ENCODE data around the gene SLC44A3. TPM values are rescaled to one million over a fixed set of nuclear protein-coding genes. Genes with fewer than 3 reads are reported as not detected.

The SLC44A3 gene
- total and polyA plus RNA-seq, 2 of the 4 experiments (the other 2 are of a cell fraction), result 0.31 to 0.54 TPM

GRCh38 chr1:94908965-94909364 lies 88.8 kb downstream of the SLC44A3 start:
- TF ChIP-seq SMC3 (IDR thresholded peaks at IDR 0.05; ENCODE audit: low read depth, low read length), result no peak
- TF ChIP-seq MXI1 (IDR thresholded peaks at IDR 0.05; ENCODE audit: borderline replicate concordance, low read depth, low read length), result no peak
- TF ChIP-seq RAD21 (IDR thresholded peaks at IDR 0.05; ENCODE audit: low read length), result no peak
- TF ChIP-seq NFE2L2 (IDR thresholded peaks at IDR 0.05; ENCODE audit: low read depth, low read length), result no peak
- TF ChIP-seq CHD1 (IDR thresholded peaks at IDR 0.05; ENCODE audit: low read depth, low read length), result no peak
- TF ChIP-seq MAZ (IDR thresholded peaks at IDR 0.05; ENCODE audit: borderline replicate concordance, low read depth, low read length), result no peak
- TF ChIP-seq RFX5 (IDR thresholded peaks at IDR 0.05; ENCODE audit: low read depth, low read length), result no peak
- no peak for TF ChIP-seq BHLHE40 (IDR thresholded peaks at IDR 0.05; ENCODE audit: low read depth, low read length)
- TF ChIP-seq RCOR1 (IDR thresholded peaks at IDR 0.05; ENCODE audit: insufficient replicate concordance, low read length), result no peak
- TF ChIP-seq MAFK (IDR thresholded peaks at IDR 0.05; ENCODE audit: low read depth, low read length), result no peak
- TF ChIP-seq FOS (IDR thresholded peaks at IDR 0.05; ENCODE audit: low read depth, low read length), result no peak
- TF ChIP-seq CEBPB (IDR thresholded peaks at IDR 0.05; ENCODE audit: low read depth, low read length), result no peak
- no peak for TF ChIP-seq POLR2A (IDR thresholded peaks at IDR 0.05; ENCODE audit: low read depth, low read length)
- no peak for TF ChIP-seq ELK1 (IDR thresholded peaks at IDR 0.05; ENCODE audit: borderline replicate concordance, low read depth, low read length)
- TF ChIP-seq USF2 (IDR thresholded peaks at IDR 0.05; ENCODE audit: low read depth, low read length), result no peak
- no peak overlapping the region for H2AK9ac ChIP-seq (replicated peaks; ENCODE audit: low read depth, low read length, poor library complexity)
- no TSS peak for BruUV-seq (replicated peaks)
- ATAC-seq (ENCODE audit: low read depth), result no peak
- no peak overlapping the region for H3K9ac ChIP-seq (ENCODE audit: low read depth, low read length)
- no peak overlapping the region for H4K8ac ChIP-seq (ENCODE audit: low read depth in 2 of 2, low read length in 2 of 2)
- POLR2A ChIA-PET (ENCODE audit: unreplicated experiment), result no interaction called here
- H4K20me1 ChIP-seq (ENCODE audit: insufficient read depth, low read length), result peaks cover 94% of the 10 kb centered on the region
- no peaks in the 10 kb centered on the region for H3K9me3 ChIP-seq (ENCODE audit: control insufficient read depth, insufficient read depth, low read length)
- peaks cover 12% of the 10 kb centered on the region for H3K36me3 ChIP-seq (ENCODE audit: control insufficient read depth, insufficient read depth, low read length)
- H3K27me3 ChIP-seq (ENCODE audit: control insufficient read depth, insufficient read depth, low read length), result no peaks in the 10 kb centered on the region
- no peak overlapping the region for H3K14ac ChIP-seq (replicated peaks; ENCODE audit: low read depth, low read length)
- no peak overlapping the region for H4K5ac ChIP-seq (ENCODE audit: low read depth, low read length)
- H2AK5ac ChIP-seq (ENCODE audit: low read depth, low read length), result no peak overlapping the region
- no peak for DNase-seq
- CTCF ChIA-PET, result no interaction called here
- no peak overlapping the region for H2BK5ac ChIP-seq (ENCODE audit: low read depth, low read length, poor library complexity, severe bottlenecking)
- in situ Hi-C loops (cut with MboI; ENCODE audit: low sequenced_read_pairs), result loop anchor here (5.0 kb wide), 1 partner anchor 52 kb away; no protein-coding TSS in a partner anchor
- H2AFZ ChIP-seq (replicated peaks; ENCODE audit: low read length, poor library complexity), result no peak overlapping the region
- peaks cover 32% of the 10 kb centered on the region for H3K4me1 ChIP-seq (ENCODE audit: control insufficient read depth, insufficient read depth, low read length)
- H3K4ac ChIP-seq (ENCODE audit: low read depth, low read length), result no peak overlapping the region
- peaks cover 50% of the 10 kb centered on the region for H3K9me1 ChIP-seq (ENCODE audit: insufficient read depth, low read length)
- H2BK120ac ChIP-seq (ENCODE audit: low read depth, low read length), result no peak overlapping the region
- H2BK20ac ChIP-seq (ENCODE audit: low read depth, low read length), result no peak overlapping the region
- no peak overlapping the region for H3K56ac ChIP-seq (ENCODE audit: extremely low read depth, insufficient read depth, low read length)
- H3K4me3 ChIP-seq (ENCODE audit: insufficient read depth, low read depth, low read length), result no peak overlapping the region
- no peak overlapping the region for H2BK15ac ChIP-seq (ENCODE audit: low read depth, low read length)
- H3K18ac ChIP-seq (ENCODE audit: low read depth, low read length), result no peak overlapping the region
- no peak overlapping the region for H3K23ac ChIP-seq (ENCODE audit: low read depth, low read length)
- no CpG with 5 or more reads among the region's 2 CpGs for WGBS, 2 experiments (ENCODE audit: extremely low coverage in 2 of 2, insufficient read length in 1 of 2)
- intact Hi-C loops (cut with micrococcal nuclease), result no loop called here
- H4K91ac ChIP-seq (ENCODE audit: insufficient read depth, low read depth, low read length), result no peak overlapping the region
- H3K79me1 ChIP-seq (ENCODE audit: low read depth in 1 of 2, low read length in 2 of 2), result peaks cover 19 to 80% of the 10 kb centered on the region in 2 experiments
- dilution Hi-C loops (cut with HindIII; ENCODE audit: low sequenced_read_pairs, unreplicated experiment), result no loop called here
- no peak overlapping the region for H3K27ac ChIP-seq (ENCODE audit: insufficient read depth, low read length)
- H3K4me2 ChIP-seq (ENCODE audit: low read depth, low read length), result no peak overlapping the region

Data from IMR-90 (cell line).